Glutamatergic neuron (in vitro differentiated cells): Measurements from ENCODE around the gene NEUROD1. TPM values are rescaled to one million over a fixed set of nuclear protein-coding genes. Genes with fewer than 3 reads are reported as not detected.

Experiments used
- DNase-seq: peaks from one replicate; pipeline ENCODE4 v3.0.0; 2022
- H3K27ac Mint-ChIP-seq: one replicate; pipeline ENCODE4 v1.8.0; 2020; ENCODE audit warnings: mild to moderate bottlenecking, mixed read lengths, inconsistent platforms; ENCODE audit not compliant: unreplicated experiment
- H3K27me3 Mint-ChIP-seq: one replicate; pipeline ENCODE4 v1.8.0; 2020; ENCODE audit warnings: mild to moderate bottlenecking, moderate library complexity, mixed read lengths, inconsistent platforms; ENCODE audit not compliant: unreplicated experiment
- H3K36me3 Mint-ChIP-seq: one replicate; pipeline ENCODE4 v1.8.0; 2020; ENCODE audit warnings: mild to moderate bottlenecking, mixed read lengths, inconsistent platforms; ENCODE audit not compliant: unreplicated experiment
- H3K4me1 Mint-ChIP-seq: one replicate; pipeline ENCODE4 v1.8.0; 2020; ENCODE audit warnings: mild to moderate bottlenecking, low read depth, mixed read lengths, inconsistent platforms; ENCODE audit not compliant: unreplicated experiment
- H3K4me3 Mint-ChIP-seq: one replicate; pipeline ENCODE4 v1.8.0; 2020; ENCODE audit warnings: mild to moderate bottlenecking, mixed read lengths, inconsistent platforms; ENCODE audit not compliant: unreplicated experiment
- H3K9me3 Mint-ChIP-seq: one replicate; pipeline ENCODE4 v1.8.0; 2020; ENCODE audit warnings: mild to moderate bottlenecking, moderate library complexity, mixed read lengths, inconsistent platforms; ENCODE audit not compliant: unreplicated experiment
- total RNA-seq: library from RNA; stranded (reverse); fragmentation: NEBNext Ultra II Directional; extraction: Animal tissue kit (Norgen Biotek cat#: 25700); gene quantifications from one replicate; pipeline ENCODE4 v1.2.1, GENCODE V29; 2021; ENCODE audit not compliant: unreplicated experiment
- TF ChIP-seq, protein P1 (sequence below): fragments of 200-600 bp; sonication (generic); IDR thresholded peaks from one replicate; pipeline ENCODE4 v1.5.0; 2021; ENCODE audit not compliant: partially characterized antibody, unreplicated experiment

The NEUROD1 gene
- total RNA-seq, 1 donor from 2014 or later = 65.5 TPM

DNA sequence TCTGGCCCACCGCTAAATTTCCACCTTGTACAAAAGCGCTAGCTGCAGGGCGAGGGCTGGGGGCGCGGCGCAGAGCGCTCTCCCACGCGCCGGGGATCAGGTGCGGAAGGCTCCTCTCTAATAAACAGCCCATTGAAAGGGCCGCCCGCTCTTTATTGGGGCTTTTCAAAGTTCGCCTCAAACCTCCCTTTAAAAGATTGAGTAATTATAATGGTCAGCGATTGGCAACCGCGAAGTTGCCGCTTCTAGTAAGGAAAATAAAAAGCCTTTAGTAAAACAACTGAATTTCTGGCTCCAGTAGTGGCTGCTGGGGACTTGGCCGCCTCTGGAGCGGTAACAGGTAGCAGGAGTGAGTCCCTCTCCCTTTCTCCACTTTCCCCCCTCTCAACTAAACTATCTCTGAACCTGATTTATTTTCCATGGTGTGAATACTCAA lies 755 bp downstream of the NEUROD1 start:
- Mint-ChIP-seq H3K27ac (peak overlapping the region; percentile 90), H3K9me3 (peaks cover 55% of the 10 kb centered on the region), H3K27me3 (peaks cover 37% of the 10 kb centered on the region), H3K4me1 (peaks cover 46% of the 10 kb centered on the region), H3K4me3 (peak overlapping the region; percentile 96), H3K36me3 (peaks cover 5% of the 10 kb centered on the region)
- TF ChIP-seq, protein P1, sequence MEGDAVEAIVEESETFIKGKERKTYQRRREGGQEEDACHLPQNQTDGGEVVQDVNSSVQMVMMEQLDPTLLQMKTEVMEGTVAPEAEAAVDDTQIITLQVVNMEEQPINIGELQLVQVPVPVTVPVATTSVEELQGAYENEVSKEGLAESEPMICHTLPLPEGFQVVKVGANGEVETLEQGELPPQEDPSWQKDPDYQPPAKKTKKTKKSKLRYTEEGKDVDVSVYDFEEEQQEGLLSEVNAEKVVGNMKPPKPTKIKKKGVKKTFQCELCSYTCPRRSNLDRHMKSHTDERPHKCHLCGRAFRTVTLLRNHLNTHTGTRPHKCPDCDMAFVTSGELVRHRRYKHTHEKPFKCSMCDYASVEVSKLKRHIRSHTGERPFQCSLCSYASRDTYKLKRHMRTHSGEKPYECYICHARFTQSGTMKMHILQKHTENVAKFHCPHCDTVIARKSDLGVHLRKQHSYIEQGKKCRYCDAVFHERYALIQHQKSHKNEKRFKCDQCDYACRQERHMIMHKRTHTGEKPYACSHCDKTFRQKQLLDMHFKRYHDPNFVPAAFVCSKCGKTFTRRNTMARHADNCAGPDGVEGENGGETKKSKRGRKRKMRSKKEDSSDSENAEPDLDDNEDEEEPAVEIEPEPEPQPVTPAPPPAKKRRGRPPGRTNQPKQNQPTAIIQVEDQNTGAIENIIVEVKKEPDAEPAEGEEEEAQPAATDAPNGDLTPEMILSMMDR = no peak
- DNase-seq = peak; percentile 53

DNA sequence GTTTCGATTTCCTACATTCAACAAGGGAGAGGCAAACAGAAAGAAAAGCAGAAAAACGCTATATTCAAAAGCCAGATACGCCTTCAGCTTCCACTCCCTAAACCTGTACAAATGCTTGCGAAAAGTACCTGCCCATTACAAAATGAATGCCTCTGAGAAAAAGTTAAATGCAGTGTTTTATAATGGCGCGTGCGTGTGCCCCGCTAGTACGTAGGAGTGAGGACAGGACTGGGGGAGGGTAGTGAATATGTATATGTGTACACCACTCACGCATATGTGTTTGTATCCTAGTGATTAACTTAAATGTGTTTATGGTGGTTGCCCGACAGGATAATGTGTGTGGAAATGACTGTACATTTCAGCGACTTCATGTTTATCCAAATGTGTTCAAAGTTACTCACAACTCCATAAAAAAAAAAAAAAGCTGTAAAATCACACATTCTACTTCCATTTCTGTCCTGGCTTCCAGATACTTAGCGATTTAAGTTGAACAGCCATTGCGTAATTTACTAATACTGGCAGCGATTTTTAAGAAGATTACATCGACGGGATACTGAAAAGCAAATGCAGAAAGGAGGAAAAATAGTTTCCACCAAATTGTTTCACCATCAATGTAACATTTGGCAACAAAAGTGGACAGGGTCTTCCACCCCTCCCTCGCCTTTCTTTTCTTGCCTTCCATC lies 1.3 kb downstream of the NEUROD1 start:
- TF ChIP-seq, protein P1 = no peak
- peak overlapping the region; percentile 96 for H3K4me3 Mint-ChIP-seq
- peaks cover 51% of the 10 kb centered on the region for H3K9me3 Mint-ChIP-seq
- peaks cover 37% of the 10 kb centered on the region for H3K27me3 Mint-ChIP-seq
- H3K27ac Mint-ChIP-seq = peak overlapping the region; percentile 90
- H3K4me1 Mint-ChIP-seq = peaks cover 48% of the 10 kb centered on the region
- peaks cover 5% of the 10 kb centered on the region for H3K36me3 Mint-ChIP-seq
- no peak for DNase-seq

DNA sequence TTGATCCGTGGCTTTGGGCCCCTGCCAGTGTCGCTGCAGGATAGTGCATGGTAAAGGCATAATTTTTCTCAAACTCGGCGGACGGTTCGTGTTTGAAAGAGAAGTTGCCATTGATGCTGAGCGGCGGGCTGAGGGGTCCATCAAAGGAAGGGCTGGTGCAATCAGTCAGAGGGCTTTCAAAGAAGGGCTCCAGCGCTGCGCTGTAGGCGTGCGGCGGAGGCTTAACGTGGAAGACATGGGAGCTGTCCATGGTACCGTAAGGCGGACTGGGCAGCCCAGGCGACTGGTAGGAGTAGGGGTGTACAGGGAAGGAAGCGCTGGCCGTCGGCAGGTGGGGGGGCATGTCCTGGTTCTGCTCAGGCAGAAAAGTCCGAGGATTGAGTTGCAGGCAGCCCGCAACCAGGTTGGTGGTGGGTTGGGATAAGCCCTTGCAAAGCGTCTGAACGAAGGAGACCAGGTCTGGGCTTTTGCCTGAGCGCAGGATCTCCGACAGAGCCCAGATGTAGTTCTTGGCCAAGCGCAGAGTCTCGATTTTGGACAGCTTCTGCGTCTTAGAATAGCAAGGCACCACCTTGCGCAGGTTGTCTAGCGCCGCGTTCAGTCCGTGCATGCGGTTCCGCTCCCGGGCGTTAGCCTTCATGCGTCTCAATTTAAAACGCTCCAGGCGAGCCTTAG lies 2.3 kb downstream of the NEUROD1 start:
- Mint-ChIP-seq H3K9me3 (peaks cover 50% of the 10 kb centered on the region), H3K4me1 (peaks cover 50% of the 10 kb centered on the region), H3K27me3 (peaks cover 35% of the 10 kb centered on the region), H3K27ac (peak overlapping the region; percentile 90), H3K36me3 (peaks cover 5% of the 10 kb centered on the region), H3K4me3 (peak overlapping the region; percentile 96)
- TF ChIP-seq, protein P1 = no peak
- DNase-seq = peak; percentile 43

DNA sequence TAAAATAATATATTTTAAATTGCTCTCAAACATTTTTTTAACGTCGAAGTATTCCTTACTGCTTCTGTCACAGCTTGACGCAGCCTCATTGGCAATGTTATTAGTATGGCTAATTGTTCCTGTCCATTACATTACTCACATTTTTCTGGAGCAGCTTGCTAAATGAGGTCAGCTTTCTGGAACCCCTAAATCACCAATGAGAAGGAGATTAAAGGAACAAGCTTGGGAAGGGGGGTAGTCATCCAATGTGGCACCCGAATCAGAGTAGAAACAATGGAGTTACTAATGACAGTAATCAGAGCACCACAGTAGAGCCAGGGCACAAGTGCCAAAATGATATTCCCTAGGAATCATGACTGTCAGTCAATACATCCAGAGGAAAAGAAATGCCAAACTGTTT lies 5.1 kb downstream of the NEUROD1 start:
- Mint-ChIP-seq H3K4me1 (peaks cover 28% of the 10 kb centered on the region), H3K27me3 (peaks cover 17% of the 10 kb centered on the region), H3K9me3 (peaks cover 29% of the 10 kb centered on the region), H3K4me3 (peak overlapping the region; percentile 69), H3K36me3 (peaks cover 5% of the 10 kb centered on the region), H3K27ac (peak overlapping the region; percentile 45)
- DNase-seq = no peak
- TF ChIP-seq, protein P1 = no peak

DNA sequence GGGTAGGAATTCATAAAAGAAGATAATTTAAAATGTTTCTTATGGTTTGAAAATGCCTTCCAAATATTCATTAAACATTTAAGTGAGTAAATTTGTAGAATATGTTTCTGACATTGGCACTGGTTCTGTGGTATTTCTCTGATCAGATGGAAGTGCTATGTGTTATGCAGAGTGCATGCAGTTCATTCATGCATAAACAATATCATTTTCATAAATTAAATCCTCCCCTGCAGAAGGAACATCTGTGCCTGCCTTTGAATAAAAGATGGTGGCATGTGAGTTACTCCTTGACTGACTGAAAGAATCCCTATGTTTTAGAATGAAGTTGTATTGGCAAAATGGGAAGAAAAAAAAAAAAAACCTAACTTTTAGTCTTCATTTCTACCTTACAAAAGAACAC lies 5.9 kb downstream of the NEUROD1 start:
- peaks cover 21% of the 10 kb centered on the region for H3K9me3 Mint-ChIP-seq
- H3K4me1 Mint-ChIP-seq = peaks cover 28% of the 10 kb centered on the region
- H3K27me3 Mint-ChIP-seq = peaks cover 16% of the 10 kb centered on the region
- TF ChIP-seq, protein P1 = no peak
- no peak for DNase-seq
- H3K36me3 Mint-ChIP-seq = peaks cover 5% of the 10 kb centered on the region
- H3K4me3 Mint-ChIP-seq = peak overlapping the region; percentile 7
- H3K27ac Mint-ChIP-seq = peak overlapping the region; percentile 20
